Measurements from ENCODE around the gene PRDM16. TPM values are rescaled to one million over a fixed set of nuclear protein-coding genes. Genes with fewer than 3 reads are reported as not detected.

PRDM16 gene
- total RNA-seq, 4 donors from 2014 or later, result 15.7 to 54.3 (median 27.6) TPM

DNA sequence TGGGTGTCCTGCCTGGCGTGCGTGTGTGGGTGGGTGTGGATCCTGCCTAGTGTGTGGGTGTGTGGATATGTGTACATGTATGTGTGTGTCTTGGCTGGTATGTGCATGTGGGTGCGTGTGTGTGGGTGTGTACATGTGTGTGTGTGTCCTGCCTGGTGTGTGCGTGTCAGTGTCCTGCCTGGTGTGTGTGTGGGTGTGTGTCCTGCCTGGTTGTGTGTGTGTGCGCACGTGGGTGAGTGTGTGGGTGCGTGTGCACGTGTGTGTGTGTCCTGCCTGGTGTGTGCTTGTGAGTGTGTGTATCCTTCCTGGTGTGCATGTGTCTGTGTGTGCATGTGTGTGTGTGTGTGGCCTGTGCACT, 60.1 kb downstream of the PRDM16 start:
- no peak for DNase-seq
- peak overlapping the region in 1 of 3 donors; percentile 80 for H3K27ac ChIP-seq
- peaks cover 80 to 96% of the 10 kb centered on the region in 2 donors for H3K4me1 ChIP-seq
- H3K36me3 ChIP-seq, result no peaks in the 10 kb centered on the region
- 83 to 86% methylated on average over 8 of the region's 8 CpGs for WGBS, 2 donors
- TF ChIP-seq, protein P1, sequence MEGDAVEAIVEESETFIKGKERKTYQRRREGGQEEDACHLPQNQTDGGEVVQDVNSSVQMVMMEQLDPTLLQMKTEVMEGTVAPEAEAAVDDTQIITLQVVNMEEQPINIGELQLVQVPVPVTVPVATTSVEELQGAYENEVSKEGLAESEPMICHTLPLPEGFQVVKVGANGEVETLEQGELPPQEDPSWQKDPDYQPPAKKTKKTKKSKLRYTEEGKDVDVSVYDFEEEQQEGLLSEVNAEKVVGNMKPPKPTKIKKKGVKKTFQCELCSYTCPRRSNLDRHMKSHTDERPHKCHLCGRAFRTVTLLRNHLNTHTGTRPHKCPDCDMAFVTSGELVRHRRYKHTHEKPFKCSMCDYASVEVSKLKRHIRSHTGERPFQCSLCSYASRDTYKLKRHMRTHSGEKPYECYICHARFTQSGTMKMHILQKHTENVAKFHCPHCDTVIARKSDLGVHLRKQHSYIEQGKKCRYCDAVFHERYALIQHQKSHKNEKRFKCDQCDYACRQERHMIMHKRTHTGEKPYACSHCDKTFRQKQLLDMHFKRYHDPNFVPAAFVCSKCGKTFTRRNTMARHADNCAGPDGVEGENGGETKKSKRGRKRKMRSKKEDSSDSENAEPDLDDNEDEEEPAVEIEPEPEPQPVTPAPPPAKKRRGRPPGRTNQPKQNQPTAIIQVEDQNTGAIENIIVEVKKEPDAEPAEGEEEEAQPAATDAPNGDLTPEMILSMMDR (IDR thresholded peaks at IDR 0.05), result no peak
- TF ChIP-seq POLR2A (IDR thresholded peaks at IDR 0.05), result no peak
- no peaks in the 10 kb centered on the region for H3K27me3 ChIP-seq
- no peaks in the 10 kb centered on the region for H3K9me3 ChIP-seq
- intact Hi-C loops (cut with DNase I), result no loop called here
- no peak overlapping the region for H3K4me3 ChIP-seq (replicated peaks in 1 of 3)

DNA sequence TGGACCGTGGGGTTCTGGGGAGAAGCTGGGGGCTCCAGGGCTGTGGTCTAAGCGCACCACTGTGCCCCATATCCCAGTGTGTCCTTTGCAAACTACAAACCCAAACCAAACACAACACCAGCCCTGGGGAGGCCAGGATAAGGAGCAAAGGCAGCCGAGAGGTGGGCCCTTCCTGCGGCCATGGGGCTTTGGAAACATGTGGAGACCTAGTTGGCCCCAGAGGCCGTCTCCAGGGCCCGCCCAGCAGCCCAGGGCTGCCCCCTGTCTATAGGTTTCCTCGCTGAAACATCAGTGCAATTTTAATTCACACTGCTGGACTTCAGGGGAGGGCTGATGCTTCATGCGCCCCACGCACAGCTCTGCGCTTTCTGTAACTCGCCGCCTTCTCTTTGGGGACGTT, 61.3 kb downstream of the PRDM16 start:
- no peaks in the 10 kb centered on the region for H3K9me3 ChIP-seq
- no peak overlapping the region for H3K4me3 ChIP-seq (replicated peaks in 1 of 3)
- no peaks in the 10 kb centered on the region for H3K27me3 ChIP-seq
- intact Hi-C loops (cut with DNase I), result loop anchor here (5.0 kb wide), 1 partner anchor 58 kb away; no protein-coding TSS in a partner anchor
- 89 to 96% methylated on average over 11 to 13 of the region's 13 CpGs for WGBS, 2 donors
- peak overlapping the region in 1 of 3 donors; percentile 15 for H3K27ac ChIP-seq
- no peaks in the 10 kb centered on the region for H3K36me3 ChIP-seq
- no peak for DNase-seq
- H3K4me1 ChIP-seq, result peaks cover 75 to 97% of the 10 kb centered on the region in 2 donors
- TF ChIP-seq POLR2A (IDR thresholded peaks at IDR 0.05), result no peak
- TF ChIP-seq, protein P1 (IDR thresholded peaks at IDR 0.05), result no peak

DNA sequence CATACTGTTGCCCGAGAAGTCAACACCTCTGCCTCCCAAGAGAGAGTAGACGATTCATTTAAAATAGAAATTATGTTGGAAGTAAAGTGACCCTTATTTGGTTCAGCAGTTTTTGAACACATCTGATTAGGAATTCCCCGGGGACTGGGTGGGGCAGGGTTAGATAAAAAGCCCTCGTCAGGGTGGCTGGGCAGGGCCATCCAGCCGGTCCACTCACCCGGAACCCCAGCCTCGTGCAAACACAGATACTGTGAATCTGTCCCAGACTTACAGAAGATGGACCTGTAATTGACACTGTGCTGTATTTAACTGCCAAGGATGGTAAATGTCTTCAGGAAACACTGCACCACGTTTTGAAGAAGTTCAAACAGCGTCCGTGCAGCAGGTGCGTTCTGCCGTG, 63.7 kb downstream of the PRDM16 start:
- H3K4me1 ChIP-seq, result peaks cover 51 to 79% of the 10 kb centered on the region in 2 donors
- peak; percentile 51 to 64 for DNase-seq
- no peak overlapping the region for H3K4me3 ChIP-seq (replicated peaks in 1 of 3)
- TF ChIP-seq POLR2A (IDR thresholded peaks at IDR 0.05), result no peak
- TF ChIP-seq, protein P1 (IDR thresholded peaks at IDR 0.05), result no peak
- WGBS, 2 donors, result 33 to 38% methylated on average over 12 of the region's 12 CpGs
- no peaks in the 10 kb centered on the region for H3K27me3 ChIP-seq
- H3K36me3 ChIP-seq, result no peaks in the 10 kb centered on the region
- no peaks in the 10 kb centered on the region for H3K9me3 ChIP-seq
- intact Hi-C loops (cut with DNase I), result loop anchor here (5.0 kb wide), 1 partner anchor 60 kb away; no protein-coding TSS in a partner anchor
- peak overlapping the region; percentile 36 to 84 (median 46) for H3K27ac ChIP-seq

DNA sequence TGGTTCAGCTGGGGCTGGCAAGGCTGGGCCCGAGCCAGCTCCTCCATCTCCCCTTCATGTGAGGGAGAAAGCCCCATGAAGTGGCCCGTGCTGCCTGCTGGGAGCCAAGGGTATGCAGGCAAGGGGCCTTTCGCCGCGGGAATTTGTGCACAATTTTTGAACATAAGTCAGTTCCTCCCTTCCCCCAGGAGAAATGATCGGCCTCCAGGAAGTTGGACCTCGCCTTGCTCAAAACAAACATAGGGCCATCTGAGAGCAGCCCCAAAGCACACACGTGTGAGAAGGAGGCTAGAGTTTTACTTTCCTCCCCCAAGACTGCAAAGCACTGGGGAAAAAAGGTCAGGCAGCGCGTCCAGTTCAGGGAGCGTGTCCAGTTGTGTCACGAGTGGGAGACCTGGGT, 64.7 kb downstream of the PRDM16 start:
- DNase-seq, result peak; percentile 80 to 82
- peaks cover 40 to 69% of the 10 kb centered on the region in 2 donors for H3K4me1 ChIP-seq
- WGBS, 2 donors, result 14 to 17% methylated on average over 11 of the region's 12 CpGs
- H3K27me3 ChIP-seq, result no peaks in the 10 kb centered on the region
- no peaks in the 10 kb centered on the region for H3K36me3 ChIP-seq
- intact Hi-C loops (cut with DNase I), result loop anchor here (5.0 kb wide), 1 partner anchor 61 kb away; no protein-coding TSS in a partner anchor
- H3K4me3 ChIP-seq (replicated peaks in 1 of 3), result no peak overlapping the region
- no peak for TF ChIP-seq POLR2A (IDR thresholded peaks at IDR 0.05)
- no peaks in the 10 kb centered on the region for H3K9me3 ChIP-seq
- peak overlapping the region; percentile 46 to 84 (median 77) for H3K27ac ChIP-seq

DNA sequence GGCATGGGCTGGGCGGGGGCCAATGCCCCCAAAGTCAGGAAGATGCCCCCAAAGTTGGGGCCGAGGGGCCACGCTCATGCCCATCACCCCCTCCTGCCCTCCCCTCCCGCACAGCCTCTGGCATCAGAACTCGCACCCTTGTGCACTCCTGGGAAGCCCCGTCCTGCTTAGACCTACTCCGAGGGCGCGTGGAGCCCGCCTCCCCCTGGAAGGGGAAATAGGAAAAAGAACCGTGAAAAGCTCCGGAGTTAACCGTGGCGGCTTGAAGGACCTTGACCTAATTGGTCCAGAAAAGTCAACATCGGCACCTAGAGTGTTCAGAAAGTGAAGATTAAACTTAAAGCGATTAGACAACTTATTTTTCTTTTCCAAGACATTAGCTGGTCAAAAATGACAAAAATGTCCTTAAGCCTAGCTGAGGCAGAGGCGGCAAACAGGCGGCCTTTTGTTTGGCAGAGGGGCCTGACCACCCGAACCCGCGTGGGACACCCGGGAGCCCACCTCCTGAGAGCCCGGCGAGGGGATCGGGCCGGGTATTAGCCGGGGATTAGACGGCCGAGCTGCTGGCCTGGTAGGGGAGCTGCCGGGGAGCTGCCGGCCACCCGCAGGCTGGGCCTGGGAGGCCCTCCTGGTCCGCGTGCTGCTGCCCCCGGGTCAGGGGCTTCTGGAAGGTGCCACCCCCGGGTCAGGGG, 65.5 kb downstream of the PRDM16 start:
- 81 to 84% methylated on average over 29 to 31 of the region's 36 CpGs for WGBS, 2 donors
- H3K4me1 ChIP-seq, result peaks cover 37 to 60% of the 10 kb centered on the region in 2 donors
- intact Hi-C loops (cut with DNase I), result loop anchor here (5.0 kb wide), 1 partner anchor 62 kb away; no protein-coding TSS in a partner anchor

More for the DNA sequence above, 65.5 kb downstream of the PRDM16 start:
- Histone ChIP-seq H3K27ac (peak overlapping the region; percentile 46 to 84 (median 77)), H3K4me3 (replicated peaks in 1 of 3) (no peak overlapping the region), H3K27me3 (no peaks in the 10 kb centered on the region), H3K36me3 (no peaks in the 10 kb centered on the region), H3K9me3 (no peaks in the 10 kb centered on the region)
- no peak for DNase-seq
- TF ChIP-seq, protein P1 (IDR thresholded peaks at IDR 0.05), result no peak
- no peak for TF ChIP-seq POLR2A (IDR thresholded peaks at IDR 0.05)

All from thyroid gland (tissue), 4 donors.